Adrenal gland (tissue), 5 donors: ENCODE results near the gene CAMK2D.

Experiments
- POLR2A ChIP-seq, 2 donors: fragments of 450-650 bp; IDR thresholded peaks; one replicate each; pipeline ENCODE4 v1.6.1; 2017; ENCODE audit warnings: antibody characterized with exemption in 2 of 2, mild to moderate bottlenecking in 2 of 2, moderate library complexity in 1 of 2
- TF ChIP-seq, protein P1 (sequence below), 6 experiments: fragments of 450-650 bp in 4 of 6; fragments of 200-600 bp in 2 of 6; sonication (generic) in 1 of 6; IDR thresholded peaks; 1 replicate in 5 of 6; 2 replicates in 1 of 6; pipeline versions ENCODE4 v1.5.1 to v1.8.0; 2016 to 2021; ENCODE audit warnings: antibody characterized with exemption in 6 of 6, mild to moderate bottlenecking in 2 of 6, moderate library complexity in 1 of 6
- donor health status: DM: no; HTN: no; CAD: no.

DNA sequence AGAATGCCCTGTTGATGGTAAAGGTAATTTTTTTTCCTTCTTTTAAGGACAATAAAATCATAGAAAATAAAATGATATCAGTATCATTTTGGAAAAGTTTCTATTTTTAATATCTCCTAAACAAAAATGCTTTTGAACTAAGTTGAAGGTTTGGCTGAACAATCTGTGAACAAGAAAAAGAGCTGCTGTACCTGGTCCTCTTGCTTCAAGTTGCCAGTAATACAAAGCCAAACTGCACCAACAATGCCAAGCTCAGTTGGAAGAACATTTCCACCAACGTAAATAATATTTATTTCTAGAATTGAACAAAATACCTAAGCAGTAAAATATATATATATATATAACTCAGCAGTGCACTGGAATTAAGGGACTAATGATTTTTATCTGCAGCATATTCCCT, 132.8 kb downstream of the CAMK2D start:
- TF ChIP-seq, protein P1, sequence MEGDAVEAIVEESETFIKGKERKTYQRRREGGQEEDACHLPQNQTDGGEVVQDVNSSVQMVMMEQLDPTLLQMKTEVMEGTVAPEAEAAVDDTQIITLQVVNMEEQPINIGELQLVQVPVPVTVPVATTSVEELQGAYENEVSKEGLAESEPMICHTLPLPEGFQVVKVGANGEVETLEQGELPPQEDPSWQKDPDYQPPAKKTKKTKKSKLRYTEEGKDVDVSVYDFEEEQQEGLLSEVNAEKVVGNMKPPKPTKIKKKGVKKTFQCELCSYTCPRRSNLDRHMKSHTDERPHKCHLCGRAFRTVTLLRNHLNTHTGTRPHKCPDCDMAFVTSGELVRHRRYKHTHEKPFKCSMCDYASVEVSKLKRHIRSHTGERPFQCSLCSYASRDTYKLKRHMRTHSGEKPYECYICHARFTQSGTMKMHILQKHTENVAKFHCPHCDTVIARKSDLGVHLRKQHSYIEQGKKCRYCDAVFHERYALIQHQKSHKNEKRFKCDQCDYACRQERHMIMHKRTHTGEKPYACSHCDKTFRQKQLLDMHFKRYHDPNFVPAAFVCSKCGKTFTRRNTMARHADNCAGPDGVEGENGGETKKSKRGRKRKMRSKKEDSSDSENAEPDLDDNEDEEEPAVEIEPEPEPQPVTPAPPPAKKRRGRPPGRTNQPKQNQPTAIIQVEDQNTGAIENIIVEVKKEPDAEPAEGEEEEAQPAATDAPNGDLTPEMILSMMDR (IDR thresholded peaks at IDR 0.05) = no peak
- TF ChIP-seq POLR2A (IDR thresholded peaks at IDR 0.05) = no peak
